Heart left ventricle (tissue), 16 donors: ENCODE results near the gene C2orf80. TPM values are rescaled to one million over a fixed set of nuclear protein-coding genes. Genes with fewer than 3 reads are reported as not detected.

ENCODE experiments used
- ATAC-seq, 4 donors: fragments of 200-7000 bp; cut with Tn5 transposase; one replicate each; pipeline ENCODE4 v1.9.1; 2020 to 2022; ENCODE audit warnings: moderate library complexity in 4 of 4, mild to moderate bottlenecking in 3 of 4, moderate number of reproducible peaks in 1 of 4
- DNase-seq, 5 donors: peaks; one replicate each; pipeline ENCODE4 v3.0.0-alpha.2; 2020
- H3K27ac ChIP-seq, 12 donors: fragments of 200-600 bp; sonication (generic) in 4 of 12; one replicate each; pipeline versions ENCODE4 v1.5.0 to v1.8.0; 2016 to 2022; ENCODE audit warnings: mild to moderate bottlenecking in 2 of 12
- H3K27me3 ChIP-seq, 9 donors: fragments of 200-600 bp; sonication (generic) in 2 of 9; one replicate each; pipeline versions ENCODE4 v1.5.1 to v1.8.0; 2016 to 2022; ENCODE audit warnings: mild to moderate bottlenecking in 3 of 9
- H3K36me3 ChIP-seq, 9 donors: fragments of 200-600 bp; sonication (generic) in 2 of 9; one replicate each; pipeline versions ENCODE4 v1.5.0 to v1.8.0; 2018 to 2022; ENCODE audit warnings: mild to moderate bottlenecking in 2 of 9
- H3K4me1 ChIP-seq, 12 donors: fragments of 200-600 bp; sonication (generic) in 4 of 12; one replicate each; pipeline versions ENCODE4 v1.5.0 to v1.8.0; 2016 to 2022; ENCODE audit warnings: mild to moderate bottlenecking in 3 of 12
- H3K4me3 ChIP-seq, 12 donors: fragments of 200-600 bp; sonication (generic) in 4 of 12; one replicate each; pipeline versions ENCODE4 v1.5.0 to v1.8.0; 2017 to 2022; ENCODE audit warnings: mild to moderate bottlenecking in 9 of 12, moderate library complexity in 4 of 12
- H3K9me3 ChIP-seq, 12 donors: fragments of 200-600 bp; sonication (generic) in 4 of 12; one replicate each; pipeline versions ENCODE4 v1.5.0 to v1.8.0; 2016 to 2022; ENCODE audit warnings: mild to moderate bottlenecking in 1 of 12
- POLR2A ChIP-seq, 2 donors: fragments of 450-650 bp; IDR thresholded peaks; one replicate each; pipeline ENCODE4 v1.6.1; 2017; ENCODE audit warnings: antibody characterized with exemption in 2 of 2, mild to moderate bottlenecking in 2 of 2, moderate library complexity in 2 of 2
- WGBS, 4 donors: extraction: QIAGEN DNeasy Blood & Tissue Kit in 2 of 4; methylation state at CpG; one replicate each; pipeline versions ENCODE4 v1.1.5 to v1.1.7; 2013 to 2018; 5-methylcytosine and 5-hydroxymethylcytosine counted together
- intact Hi-C, 10 donors: fragments of 100-400 bp; cut with DNase I; formaldehyde crosslinking; loops; one replicate each; pipeline versions ENCODE4 v1.11.1 to v1.14.2; 2022
- polyA plus RNA-seq, 2 donors: library from polyadenylated mRNA; stranded (reverse); fragments of 200-250 nt; gene quantifications; one replicate each; pipeline ENCODE4 v1.2.3, GENCODE V29; 2013
- total RNA-seq, 9 donors: library from RNA; depleted of rRNA in 2 of 9; stranded (reverse); fragments of >200 nt in 2 of 9; fragmentation: NEBNext Ultra II Directional in 3 of 9; extraction: Animal tissue kit (Norgen Biotek cat#: 25700) in 3 of 9; gene quantifications; one replicate each; pipeline versions ENCODE4 v1.1.0 to v1.2.4, GENCODE V29; 2016 to 2023
- TF ChIP-seq, protein P1 (sequence below), 12 donors: fragments of 200-600 bp; sonication (generic) in 4 of 12; IDR thresholded peaks; one replicate each; pipeline versions ENCODE4 v1.5.0 to v1.8.0; 2018 to 2022; ENCODE audit warnings: antibody characterized with exemption in 12 of 12, mild to moderate bottlenecking in 5 of 12
- donor health status: ischemic (EF 13 %, LVEDD 7.1; RV severe dilation, severe dysfunction).
- donor health status: healthy with polysubstance abuse.
- donor health status: DM: no; HTN: yes; CAD: no.
- donor health status: DM: no; HTN: no; CAD: no.
- donor health status: ischemic (EF 25% LVEDD 6.9; RV normal size, moderate dysfunction).
- donor health status: ischemic (EF 25% LVEDD 5.7; RV mildly dilated, moderate dysfunction).
- donor health status: healthy.
- donor health status: DM: yes; HTN: yes; CAD: no.
- donor health status: ischemic (EF 35%, LVEDD 5.7; RV mildly dilated, moderate dysfunction).
- donor health status: nonischemic (EF 11% LVEDD 7.7; RV severe dilation, severe dysfunction).
- donor health status: DM: yes; HTN: yes; CAD: no.
- donor health status: PGD.
- donor health status: ischemic (EF 29% LVEDD 5.4; RV normal size, mild dysfunction).
- donor health status: nonischemic (EF 23%, LVEDD 6.1; RV moderate dilation, normal function).

The C2orf80 gene
- total and polyA plus RNA-seq, 11 donors, result not detected

DNA sequence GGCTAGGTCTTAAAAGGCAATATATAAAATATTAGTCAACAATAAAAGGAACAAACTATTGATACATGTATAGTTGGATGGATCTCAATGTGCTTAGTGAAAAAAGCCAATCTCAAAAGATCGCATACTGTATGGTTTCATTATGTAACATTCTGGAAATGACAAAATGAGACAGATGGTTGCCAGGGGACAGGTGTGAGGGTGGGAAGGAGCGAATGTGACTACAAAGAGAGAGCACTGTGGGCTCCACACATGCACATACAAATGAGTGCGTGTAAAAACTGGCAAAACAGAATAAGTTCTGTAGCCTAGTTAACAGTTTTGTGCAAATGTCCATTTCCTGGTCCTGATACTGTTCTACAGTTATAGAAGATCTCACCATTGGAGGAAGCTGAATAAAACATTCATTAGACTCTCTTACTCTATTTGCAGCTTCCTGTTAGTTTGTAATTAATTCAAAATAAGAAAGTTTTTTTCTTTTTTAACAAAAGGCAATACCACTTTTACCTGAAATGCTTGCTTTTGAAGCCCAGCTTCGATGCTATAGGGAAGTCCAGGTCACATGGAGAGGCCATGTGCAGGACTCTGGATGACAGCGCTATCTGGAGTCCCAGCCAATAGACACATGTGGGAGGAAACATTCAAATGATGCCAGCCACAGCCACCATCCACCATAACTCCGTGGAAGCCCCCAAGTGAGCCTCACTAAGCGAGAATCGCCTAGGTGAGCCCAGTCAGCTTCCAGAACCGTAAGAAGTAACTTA is 21.0 kb upstream of the C2orf80 start:
- WGBS, 4 donors, result 86 to 91% (median 90%) methylated on average over 9 of the region's 9 CpGs
- ATAC-seq, result no peak
- no peak for TF ChIP-seq POLR2A (IDR thresholded peaks at IDR 0.05)
- TF ChIP-seq, protein P1, sequence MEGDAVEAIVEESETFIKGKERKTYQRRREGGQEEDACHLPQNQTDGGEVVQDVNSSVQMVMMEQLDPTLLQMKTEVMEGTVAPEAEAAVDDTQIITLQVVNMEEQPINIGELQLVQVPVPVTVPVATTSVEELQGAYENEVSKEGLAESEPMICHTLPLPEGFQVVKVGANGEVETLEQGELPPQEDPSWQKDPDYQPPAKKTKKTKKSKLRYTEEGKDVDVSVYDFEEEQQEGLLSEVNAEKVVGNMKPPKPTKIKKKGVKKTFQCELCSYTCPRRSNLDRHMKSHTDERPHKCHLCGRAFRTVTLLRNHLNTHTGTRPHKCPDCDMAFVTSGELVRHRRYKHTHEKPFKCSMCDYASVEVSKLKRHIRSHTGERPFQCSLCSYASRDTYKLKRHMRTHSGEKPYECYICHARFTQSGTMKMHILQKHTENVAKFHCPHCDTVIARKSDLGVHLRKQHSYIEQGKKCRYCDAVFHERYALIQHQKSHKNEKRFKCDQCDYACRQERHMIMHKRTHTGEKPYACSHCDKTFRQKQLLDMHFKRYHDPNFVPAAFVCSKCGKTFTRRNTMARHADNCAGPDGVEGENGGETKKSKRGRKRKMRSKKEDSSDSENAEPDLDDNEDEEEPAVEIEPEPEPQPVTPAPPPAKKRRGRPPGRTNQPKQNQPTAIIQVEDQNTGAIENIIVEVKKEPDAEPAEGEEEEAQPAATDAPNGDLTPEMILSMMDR (IDR thresholded peaks at IDR 0.05), result no peak
- H3K36me3 ChIP-seq, result no peaks in the 10 kb centered on the region
- intact Hi-C loops, result no loop called here
- no peak overlapping the region for H3K27ac ChIP-seq
- H3K4me3 ChIP-seq, result no peak overlapping the region
- no peaks in the 10 kb centered on the region for H3K27me3 ChIP-seq
- no peak for DNase-seq
- no peaks in the 10 kb centered on the region for H3K4me1 ChIP-seq
- no peaks in the 10 kb centered on the region for H3K9me3 ChIP-seq

DNA sequence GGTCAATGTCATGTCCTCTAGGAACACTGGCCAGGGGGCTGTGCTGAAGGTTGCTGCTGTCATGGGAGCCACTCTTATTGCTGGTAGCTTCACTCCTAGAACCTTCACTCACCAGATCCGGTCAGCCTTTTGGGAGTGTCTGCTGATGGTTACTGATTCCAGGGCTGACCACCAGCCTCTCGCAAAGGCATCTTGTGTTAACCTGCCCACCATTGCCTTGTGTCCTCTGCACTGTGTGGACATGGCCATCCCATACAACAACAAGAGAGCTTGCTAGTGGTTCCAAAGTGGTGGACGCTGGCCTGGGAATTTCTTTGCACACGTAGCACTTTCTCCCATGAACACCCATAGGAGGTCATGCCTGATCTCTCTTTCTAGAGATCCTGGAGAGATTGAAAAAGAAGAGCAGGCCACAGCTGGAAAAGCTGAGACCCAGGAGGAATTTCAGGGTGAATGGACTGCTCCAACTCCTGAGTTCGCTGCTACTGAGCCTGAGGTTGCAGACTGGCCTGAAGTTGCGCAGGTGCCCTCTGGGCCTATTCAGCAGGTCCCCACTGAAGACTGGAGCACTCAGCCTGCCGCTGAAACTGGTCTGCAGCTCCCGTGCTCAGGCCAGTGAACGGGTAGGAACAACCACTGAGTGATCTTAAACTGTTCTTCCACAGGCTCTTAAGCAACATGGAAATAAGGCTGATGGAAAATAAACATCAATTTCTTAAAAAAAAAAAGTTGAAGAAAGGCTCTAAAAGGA is 18.7 kb upstream of the C2orf80 start:
- no peak for TF ChIP-seq POLR2A (IDR thresholded peaks at IDR 0.05)
- TF ChIP-seq, protein P1 (IDR thresholded peaks at IDR 0.05), result no peak
- Histone ChIP-seq H3K27me3 (no peaks in the 10 kb centered on the region), H3K27ac (no peak overlapping the region), H3K4me1 (no peaks in the 10 kb centered on the region), H3K4me3 (no peak overlapping the region), H3K9me3 (no peaks in the 10 kb centered on the region), H3K36me3 (no peaks in the 10 kb centered on the region)
- WGBS, 4 donors, result 86 to 90% (median 87%) methylated on average over 7 to 9 of the region's 9 CpGs
- DNase-seq (no peak), ATAC-seq (no peak)
- intact Hi-C loops, result no loop called here

DNA sequence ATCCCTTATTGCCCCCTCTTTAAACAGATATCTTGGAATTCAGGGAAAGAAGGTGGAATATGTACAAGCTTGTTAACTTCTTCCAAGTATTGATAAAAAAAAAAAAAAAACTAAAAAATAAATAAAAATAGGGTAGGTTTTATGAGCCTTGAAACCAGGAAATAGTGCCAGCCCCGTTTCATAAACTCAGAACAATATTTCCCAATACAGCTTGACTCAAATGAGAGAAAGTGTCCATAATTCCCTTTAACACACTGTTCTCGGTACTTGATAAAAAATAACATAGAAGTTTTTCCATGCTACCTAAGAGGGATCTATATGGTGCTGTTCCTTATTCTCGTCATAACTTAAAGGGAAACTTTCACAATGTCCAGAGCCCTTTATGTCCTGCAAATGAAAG is 17.9 kb upstream of the C2orf80 start:
- no peak for DNase-seq
- no peaks in the 10 kb centered on the region for H3K27me3 ChIP-seq
- H3K27ac ChIP-seq, result no peak overlapping the region
- H3K4me3 ChIP-seq, result no peak overlapping the region
- no peaks in the 10 kb centered on the region for H3K36me3 ChIP-seq
- intact Hi-C loops, result no loop called here
- no peak for TF ChIP-seq POLR2A (IDR thresholded peaks at IDR 0.05)
- TF ChIP-seq, protein P1 (IDR thresholded peaks at IDR 0.05), result no peak
- ATAC-seq, result no peak
- H3K4me1 ChIP-seq, result no peaks in the 10 kb centered on the region
- no peaks in the 10 kb centered on the region for H3K9me3 ChIP-seq
- WGBS, 4 donors, result 76 to 86% (median 82%) methylated on average over 3 of the region's 3 CpGs

DNA sequence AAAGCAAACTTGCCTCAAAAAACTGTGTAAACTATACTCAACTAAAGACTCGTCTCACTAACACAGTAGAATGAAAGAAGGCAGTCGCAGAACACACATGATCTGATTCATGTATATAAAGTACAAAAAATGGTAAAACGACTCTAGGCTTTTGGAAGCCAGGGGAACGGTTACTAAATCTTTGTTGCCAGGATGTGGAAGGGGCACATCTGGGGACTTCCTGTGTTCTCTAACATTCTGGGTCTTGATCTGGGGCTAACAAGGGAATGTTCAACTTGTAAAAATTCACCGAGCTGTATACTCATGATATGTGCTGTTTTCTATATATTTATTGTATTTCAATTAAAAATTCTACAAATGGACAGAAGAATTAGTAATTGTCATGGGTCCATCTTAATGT is 14.3 kb upstream of the C2orf80 start:
- WGBS, 4 donors, result 68 to 78% (median 70%) methylated on average over 5 of the region's 5 CpGs
- Histone ChIP-seq H3K36me3 (no peaks in the 10 kb centered on the region), H3K4me3 (no peak overlapping the region), H3K27ac (no peak overlapping the region), H3K4me1 (no peaks in the 10 kb centered on the region), H3K27me3 (peaks cover 0 to 6% (median 0%) of the 10 kb centered on the region in 9 donors), H3K9me3 (no peaks in the 10 kb centered on the region)
- intact Hi-C loops, result no loop called here
- TF ChIP-seq POLR2A (IDR thresholded peaks at IDR 0.05), result no peak
- TF ChIP-seq, protein P1 (IDR thresholded peaks at IDR 0.05), result no peak
- ATAC-seq, result no peak
- DNase-seq, result no peak
